IMR-90 (cell line): ENCODE measurements around the gene TIE1. TPM values are rescaled to one million over a fixed set of nuclear protein-coding genes. Genes with fewer than 3 reads are reported as not detected.

ENCODE experiments used
- ATAC-seq: fragments of 200-7000 bp; cut with Tn5 transposase; 2 replicates; pipeline ENCODE4 v1.9.1; 2020; ENCODE audit warnings: low read depth, mild to moderate bottlenecking, moderate library complexity
- BruUV-seq: library from RNA; stranded (reverse); fragments of 400-500 nt; replicated peaks from 2 replicates; lab custom pipeline; 2021; lab: Mats Ljungman, UMichigan
- CTCF ChIA-PET: fragments of 300-600 bp; formaldehyde crosslinking; extraction: SDS; loops from one replicate; lab custom pipeline; 2021; ENCODE audit warnings: antibody characterized with exemption; lab: Yijun Ruan, JAX
- POLR2A ChIA-PET: fragments of 300-600 bp; sonication (Branson Sonifier 250); formaldehyde crosslinking; loops from one replicate; lab custom pipeline; 2022; ENCODE audit warnings: antibody characterized with exemption; ENCODE audit not compliant: unreplicated experiment; lab: Charles Lee
- DNase-seq: peaks from one replicate; pipeline ENCODE4 v3.0.0; 2013
- H2AFZ ChIP-seq: replicated peaks from 2 replicates; pipeline ENCODE3; 2013; ENCODE audit warnings: low read length, mild to moderate bottlenecking; ENCODE audit not compliant: poor library complexity
- H2AK5ac ChIP-seq: 2 replicates; pipeline ENCODE4 v1.6.1; 2013; ENCODE audit warnings: low read depth, low read length, inconsistent platforms
- H2AK9ac ChIP-seq: replicated peaks from 2 replicates; pipeline ENCODE3; 2013; ENCODE audit warnings: mild to moderate bottlenecking, low read depth, low read length, moderate library complexity; ENCODE audit not compliant: poor library complexity
- H2BK120ac ChIP-seq: 2 replicates; pipeline ENCODE4 v1.6.1; 2013; ENCODE audit warnings: low read depth, low read length, inconsistent platforms
- H2BK15ac ChIP-seq: 3 replicates; pipeline ENCODE4 v1.6.1; 2013; ENCODE audit warnings: low read depth, low read length, inconsistent platforms
- H2BK20ac ChIP-seq: 2 replicates; pipeline ENCODE4 v1.6.1; 2013; ENCODE audit warnings: low read depth, mild to moderate bottlenecking, inconsistent platforms, low read length, moderate library complexity
- H2BK5ac ChIP-seq: 2 replicates; pipeline ENCODE4 v1.6.1; 2013; ENCODE audit warnings: mild to moderate bottlenecking, low read depth, low read length, inconsistent platforms; ENCODE audit not compliant: poor library complexity, severe bottlenecking
- H3K14ac ChIP-seq: replicated peaks from 2 replicates; pipeline ENCODE4 v1.6.1; 2013; ENCODE audit warnings: low read depth, low read length, inconsistent platforms
- H3K18ac ChIP-seq: 2 replicates; pipeline ENCODE4 v1.6.1; 2013; ENCODE audit warnings: low read depth, low read length, control low read depth
- H3K23ac ChIP-seq: 2 replicates; pipeline ENCODE4 v1.6.1; 2013; ENCODE audit warnings: low read depth, low read length, inconsistent platforms
- H3K27ac ChIP-seq: 2 replicates; pipeline ENCODE4 v1.5.1; 2013; ENCODE audit warnings: mild to moderate bottlenecking, control low read depth, low read length; ENCODE audit not compliant: insufficient read depth
- H3K27me3 ChIP-seq: 2 replicates; pipeline ENCODE4 v1.6.1; 2013; ENCODE audit warnings: low read length; ENCODE audit not compliant: control insufficient read depth, insufficient read depth
- H3K36me3 ChIP-seq: 2 replicates; pipeline ENCODE4 v1.6.1; 2013; ENCODE audit warnings: low read length, mixed read lengths; ENCODE audit not compliant: control insufficient read depth, insufficient read depth
- H3K4ac ChIP-seq: 2 replicates; pipeline ENCODE4 v1.6.1; 2013; ENCODE audit warnings: low read depth, low read length, inconsistent platforms
- H3K4me1 ChIP-seq: 2 replicates; pipeline ENCODE4 v1.6.1; 2013; ENCODE audit warnings: low read length, mixed read lengths; ENCODE audit not compliant: control insufficient read depth, insufficient read depth
- H3K4me2 ChIP-seq: 2 replicates; pipeline ENCODE4 v1.6.1; 2013; ENCODE audit warnings: low read depth, mild to moderate bottlenecking, control low read depth, low read length, moderate library complexity
- H3K4me3 ChIP-seq: 2 replicates; pipeline ENCODE4 v1.5.1; 2013; ENCODE audit warnings: low read depth, mild to moderate bottlenecking, control low read depth, low read length, moderate library complexity; ENCODE audit not compliant: insufficient read depth
- H3K56ac ChIP-seq: 2 replicates; pipeline ENCODE4 v1.6.1; 2013; ENCODE audit warnings: low read length, inconsistent platforms; ENCODE audit not compliant: insufficient read depth; ENCODE audit errors: extremely low read depth
- H3K79me1 ChIP-seq, 2 experiments: 2 replicates each; pipeline ENCODE4 v1.6.1; 2013; ENCODE audit warnings: low read length in 2 of 2, inconsistent platforms in 1 of 2, low read depth in 1 of 2
- H3K9ac ChIP-seq: 2 replicates; pipeline ENCODE4 v1.6.1; 2013; ENCODE audit warnings: low read depth, low read length, control low read depth
- H3K9me1 ChIP-seq: 2 replicates; pipeline ENCODE4 v1.6.1; 2013; ENCODE audit warnings: low read length, inconsistent platforms; ENCODE audit not compliant: insufficient read depth
- H3K9me3 ChIP-seq: 2 replicates; pipeline ENCODE4 v1.6.1; 2013; ENCODE audit warnings: low read length; ENCODE audit not compliant: control insufficient read depth, insufficient read depth
- H4K20me1 ChIP-seq: 2 replicates; pipeline ENCODE4 v1.6.1; 2013; ENCODE audit warnings: low read length, inconsistent platforms; ENCODE audit not compliant: insufficient read depth
- H4K5ac ChIP-seq: 2 replicates; pipeline ENCODE4 v1.6.1; 2013; ENCODE audit warnings: mild to moderate bottlenecking, low read depth, low read length, control low read depth
- H4K8ac ChIP-seq, 2 experiments: 2 replicates each; pipeline ENCODE4 v1.6.1; 2013; ENCODE audit warnings: low read depth in 2 of 2, low read length in 2 of 2, control low read depth in 1 of 2, inconsistent platforms in 1 of 2
- H4K91ac ChIP-seq: 2 replicates; pipeline ENCODE4 v1.6.1; 2013; ENCODE audit warnings: low read depth, low read length, inconsistent platforms; ENCODE audit not compliant: insufficient read depth
- BHLHE40 ChIP-seq: fragments of 150-350 bp; IDR thresholded peaks from 2 replicates; pipeline ENCODE4 v1.6.1; 2016; ENCODE audit warnings: mild to moderate bottlenecking, low read depth, low read length
- CEBPB ChIP-seq: IDR thresholded peaks from 2 replicates; pipeline ENCODE4 v1.6.1; 2012; ENCODE audit warnings: low read depth, low read length, improper control_type of control experiment
- FOS ChIP-seq: fragments of 150-350 bp; IDR thresholded peaks from 2 replicates; pipeline ENCODE4 v1.6.1; 2016; ENCODE audit warnings: low read depth, low read length
- MAFK ChIP-seq: IDR thresholded peaks from 2 replicates; pipeline ENCODE4 v1.6.1; 2012; ENCODE audit warnings: low read depth, low read length, improper control_type of control experiment
- NFE2L2 ChIP-seq: fragments of 150-350 bp; IDR thresholded peaks from 2 replicates; pipeline ENCODE4 v1.6.1; 2016; ENCODE audit warnings: low read depth, mild to moderate bottlenecking, low read length
- POLR2A ChIP-seq: IDR thresholded peaks from 2 replicates; pipeline ENCODE4 v1.6.1; 2012; ENCODE audit warnings: mild to moderate bottlenecking, low read depth, low read length
- SMC3 ChIP-seq: fragments of 150-350 bp; IDR thresholded peaks from 2 replicates; pipeline ENCODE4 v1.6.1; 2016; ENCODE audit warnings: low read depth, mild to moderate bottlenecking, antibody characterized with exemption, low read length, moderate library complexity
- WGBS, 2 experiments: methylation state at CpG; one replicate each; pipeline versions ENCODE4 v1.1.5 to v1.1.7; 2013; ENCODE audit warnings: missing lambda C conversion rate in 2 of 2; ENCODE audit not compliant: insufficient read length in 1 of 2; ENCODE audit errors: extremely low coverage in 2 of 2; 5-methylcytosine and 5-hydroxymethylcytosine counted together
- dilution Hi-C: fragments of 300-500 bp; cut with HindIII; formaldehyde crosslinking; loops from one replicate; pipeline ENCODE4 v1.14.3; 2018; ENCODE audit warnings: low sequenced_read_pairs; ENCODE audit not compliant: unreplicated experiment
- in situ Hi-C: fragments of 300-500 bp; cut with MboI; formaldehyde crosslinking; loops from 3 replicates; pipeline ENCODE4 v1.14.3; 2019; ENCODE audit warnings: low sequenced_read_pairs, inconsistent platforms, mixed read lengths
- intact Hi-C: fragments of 100-400 bp; cut with micrococcal nuclease; formaldehyde crosslinking; loops from 2 replicates; pipeline ENCODE4 v1.10.0; 2022
- polyA plus RNA-seq, 3 experiments: library from polyadenylated mRNA; depleted of rRNA; stranded (reverse); fragments of >200 nt; gene quantifications; 2 replicates each; pipeline ENCODE4 v1.2.3, GENCODE V29; 2012; ENCODE audit warnings: low replicate concordance in 1 of 3
- total RNA-seq: library from RNA; depleted of rRNA; stranded (reverse); fragments of >200 nt; gene quantifications from 2 replicates; pipeline ENCODE4 v1.2.3, GENCODE V29; 2012
- TF ChIP-seq, protein P1 (sequence below): conservative IDR thresholded peaks from 2 replicates; pipeline ENCODE4 v1.5.1; 2012; ENCODE audit warnings: mild to moderate bottlenecking, low read depth, low read length, improper control_type of control experiment
- TF ChIP-seq, protein P2 (sequence below): fragments of 150-350 bp; IDR thresholded peaks from 2 replicates; pipeline ENCODE4 v1.6.1; 2017; ENCODE audit warnings: mild to moderate bottlenecking, antibody characterized with exemption, low read length, low read depth

Gene TIE1
- total and polyA plus RNA-seq, 2 of the 4 experiments (the other 2 are of a cell fraction), result 2.3 to 7.5 TPM

DNA sequence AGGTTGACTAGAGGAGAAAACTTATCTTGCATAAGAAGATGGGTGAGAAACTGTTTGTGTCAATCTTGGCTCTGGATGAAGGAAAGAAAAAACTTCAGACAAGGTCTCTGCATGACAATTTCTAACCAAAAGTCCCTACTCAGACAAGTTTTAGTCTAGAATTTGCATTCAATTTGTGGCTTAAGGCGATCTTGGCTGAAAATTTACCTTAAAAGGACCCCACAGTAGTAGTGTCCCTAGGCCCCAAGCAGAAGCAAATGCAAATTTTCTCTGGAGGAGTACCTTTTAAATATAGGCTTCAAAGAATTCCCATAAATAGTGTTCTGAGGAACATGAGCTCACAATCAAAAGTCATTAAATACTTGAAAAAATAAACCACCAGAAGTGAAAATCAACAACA lies 48.6 kb upstream of the TIE1 start:
- Histone ChIP-seq H3K9me3 (peaks cover 10% of the 10 kb centered on the region), H3K27me3 (peaks cover 44% of the 10 kb centered on the region), H3K14ac (no peak overlapping the region), H3K9me1 (no peaks in the 10 kb centered on the region), H3K4ac (no peak overlapping the region), H3K36me3 (no peaks in the 10 kb centered on the region), H2BK5ac (no peak overlapping the region), H2AK9ac (no peak overlapping the region), H4K91ac (no peak overlapping the region), H4K8ac (no peak overlapping the region), H2BK120ac (no peak overlapping the region), H3K9ac (no peak overlapping the region), H2BK20ac (no peak overlapping the region), H2AK5ac (no peak overlapping the region), H3K23ac (no peak overlapping the region), H2AFZ (no peak overlapping the region), H4K20me1 (no peaks in the 10 kb centered on the region), H3K79me1 (no peaks in the 10 kb centered on the region), H3K27ac (no peak overlapping the region), H4K5ac (no peak overlapping the region), H3K4me3 (no peak overlapping the region), H3K56ac (no peak overlapping the region), H3K4me1 (no peaks in the 10 kb centered on the region), H2BK15ac (no peak overlapping the region), H3K4me2 (no peak overlapping the region), H3K18ac (no peak overlapping the region)
- ATAC-seq (no peak), DNase-seq (no peak)
- WGBS, 2 experiments, result no CpG with 5 or more reads among the region's 1 CpG
- intact Hi-C loops (no loop called here), in situ Hi-C loops (no loop called here), dilution Hi-C loops (no loop called here)
- ChIA-PET POLR2A (no interaction called here), CTCF (no interaction called here)
- TF ChIP-seq MAFK, result no peak
- TF ChIP-seq POLR2A, result no peak
- TF ChIP-seq, protein P1, sequence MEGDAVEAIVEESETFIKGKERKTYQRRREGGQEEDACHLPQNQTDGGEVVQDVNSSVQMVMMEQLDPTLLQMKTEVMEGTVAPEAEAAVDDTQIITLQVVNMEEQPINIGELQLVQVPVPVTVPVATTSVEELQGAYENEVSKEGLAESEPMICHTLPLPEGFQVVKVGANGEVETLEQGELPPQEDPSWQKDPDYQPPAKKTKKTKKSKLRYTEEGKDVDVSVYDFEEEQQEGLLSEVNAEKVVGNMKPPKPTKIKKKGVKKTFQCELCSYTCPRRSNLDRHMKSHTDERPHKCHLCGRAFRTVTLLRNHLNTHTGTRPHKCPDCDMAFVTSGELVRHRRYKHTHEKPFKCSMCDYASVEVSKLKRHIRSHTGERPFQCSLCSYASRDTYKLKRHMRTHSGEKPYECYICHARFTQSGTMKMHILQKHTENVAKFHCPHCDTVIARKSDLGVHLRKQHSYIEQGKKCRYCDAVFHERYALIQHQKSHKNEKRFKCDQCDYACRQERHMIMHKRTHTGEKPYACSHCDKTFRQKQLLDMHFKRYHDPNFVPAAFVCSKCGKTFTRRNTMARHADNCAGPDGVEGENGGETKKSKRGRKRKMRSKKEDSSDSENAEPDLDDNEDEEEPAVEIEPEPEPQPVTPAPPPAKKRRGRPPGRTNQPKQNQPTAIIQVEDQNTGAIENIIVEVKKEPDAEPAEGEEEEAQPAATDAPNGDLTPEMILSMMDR, result no peak
- no peak for TF ChIP-seq BHLHE40
- no peak for TF ChIP-seq NFE2L2
- TF ChIP-seq, protein P2, sequence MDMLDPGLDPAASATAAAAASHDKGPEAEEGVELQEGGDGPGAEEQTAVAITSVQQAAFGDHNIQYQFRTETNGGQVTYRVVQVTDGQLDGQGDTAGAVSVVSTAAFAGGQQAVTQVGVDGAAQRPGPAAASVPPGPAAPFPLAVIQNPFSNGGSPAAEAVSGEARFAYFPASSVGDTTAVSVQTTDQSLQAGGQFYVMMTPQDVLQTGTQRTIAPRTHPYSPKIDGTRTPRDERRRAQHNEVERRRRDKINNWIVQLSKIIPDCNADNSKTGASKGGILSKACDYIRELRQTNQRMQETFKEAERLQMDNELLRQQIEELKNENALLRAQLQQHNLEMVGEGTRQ, result no peak
- no peak for TF ChIP-seq FOS
- no peak for TF ChIP-seq CEBPB
- TF ChIP-seq SMC3, result no peak
- no TSS peak for BruUV-seq
